CD8-positive, alpha-beta memory T cell (primary cell): ENCODE results near the gene CCDC182. TPM values are rescaled to one million over a fixed set of nuclear protein-coding genes. Genes with fewer than 3 reads are reported as not detected.

ENCODE experiments used
- CTCF ChIA-PET: fragments of 350-600 bp; sonication (Branson Sonifier 250); formaldehyde crosslinking; loops from one replicate; lab custom pipeline; 2021; ENCODE audit warnings: antibody characterized with exemption; lab: Charles Lee
- POLR2A ChIA-PET: fragments of 350-600 bp; sonication (Branson Sonifier 250); formaldehyde crosslinking; loops from one replicate; lab custom pipeline; 2021; ENCODE audit warnings: antibody characterized with exemption; lab: Charles Lee
- DNase-seq, 5 donors: peaks; one replicate each; pipeline versions ENCODE4 v3.0.0 to v3.0.0-alpha.2; 2020 to 2022; ENCODE audit warnings: mixed read lengths in 1 of 5
- H3K27ac ChIP-seq: one replicate; pipeline ENCODE4 v1.7.0; 2013; ENCODE audit warnings: low read depth, mild to moderate bottlenecking, low read length, moderate library complexity
- H3K27me3 ChIP-seq: 2 replicates; pipeline ENCODE4 v1.7.0; 2013; ENCODE audit warnings: low read length, mild to moderate bottlenecking; ENCODE audit not compliant: insufficient read depth, poor library complexity, severe bottlenecking
- H3K36me3 ChIP-seq: 2 replicates; pipeline ENCODE4 v1.7.0; 2013; ENCODE audit warnings: mild to moderate bottlenecking, low read length, moderate library complexity; ENCODE audit not compliant: insufficient read depth
- H3K4me1 ChIP-seq: 2 replicates; pipeline ENCODE4 v1.7.0; 2013; ENCODE audit warnings: mild to moderate bottlenecking, low read length, moderate library complexity; ENCODE audit not compliant: insufficient read depth
- H3K4me3 ChIP-seq: 2 replicates; pipeline ENCODE4 v1.7.0; 2013; ENCODE audit warnings: mild to moderate bottlenecking, low read length
- H3K9me3 ChIP-seq: 2 replicates; pipeline ENCODE4 v1.7.0; 2013; ENCODE audit warnings: mild to moderate bottlenecking, low read length
- H3K27ac Mint-ChIP-seq, 8 donors: one replicate each; pipeline ENCODE4 v1.8.0; 2020 to 2021; ENCODE audit warnings: mixed read lengths in 8 of 8, mild to moderate bottlenecking in 6 of 8, inconsistent platforms in 3 of 8, moderate library complexity in 3 of 8
- H3K27me3 Mint-ChIP-seq, 2 donors: one replicate each; pipeline ENCODE4 v1.8.0; 2020 to 2021; ENCODE audit warnings: mixed read lengths in 2 of 2, mild to moderate bottlenecking in 1 of 2, moderate library complexity in 1 of 2
- H3K36me3 Mint-ChIP-seq, 3 donors: one replicate each; pipeline ENCODE4 v1.8.0; 2020 to 2021; ENCODE audit warnings: mixed read lengths in 3 of 3, inconsistent platforms in 1 of 3, mild to moderate bottlenecking in 1 of 3
- H3K4me1 Mint-ChIP-seq, 3 donors: one replicate each; pipeline ENCODE4 v1.8.0; 2020 to 2021; ENCODE audit warnings: mixed read lengths in 3 of 3, inconsistent platforms in 1 of 3, mild to moderate bottlenecking in 1 of 3
- H3K4me3 Mint-ChIP-seq, 7 donors: one replicate each; pipeline ENCODE4 v1.8.0; 2020 to 2021; ENCODE audit warnings: mixed read lengths in 7 of 7, mild to moderate bottlenecking in 6 of 7, moderate library complexity in 4 of 7, inconsistent platforms in 2 of 7
- H3K9me3 Mint-ChIP-seq, 5 donors: one replicate each; pipeline ENCODE4 v1.8.0; 2020 to 2022; ENCODE audit warnings: mixed read lengths in 5 of 5, mild to moderate bottlenecking in 3 of 5, moderate library complexity in 2 of 5, inconsistent platforms in 1 of 5
- polyA plus RNA-seq: library from polyadenylated mRNA; unstranded; fragments of 300-500 nt; fragmentation: Illumina TruSeq; gene quantifications from one replicate; pipeline ENCODE4 v1.2.3, GENCODE V29; 2021
- total RNA-seq, 2 experiments: library from RNA; stranded (reverse); gene quantifications; one replicate each; pipeline ENCODE4 v1.2.3, GENCODE V29; 2021

CCDC182 gene
- total and polyA plus RNA-seq, 3 experiments from 2014 or later: not detected

DNA sequence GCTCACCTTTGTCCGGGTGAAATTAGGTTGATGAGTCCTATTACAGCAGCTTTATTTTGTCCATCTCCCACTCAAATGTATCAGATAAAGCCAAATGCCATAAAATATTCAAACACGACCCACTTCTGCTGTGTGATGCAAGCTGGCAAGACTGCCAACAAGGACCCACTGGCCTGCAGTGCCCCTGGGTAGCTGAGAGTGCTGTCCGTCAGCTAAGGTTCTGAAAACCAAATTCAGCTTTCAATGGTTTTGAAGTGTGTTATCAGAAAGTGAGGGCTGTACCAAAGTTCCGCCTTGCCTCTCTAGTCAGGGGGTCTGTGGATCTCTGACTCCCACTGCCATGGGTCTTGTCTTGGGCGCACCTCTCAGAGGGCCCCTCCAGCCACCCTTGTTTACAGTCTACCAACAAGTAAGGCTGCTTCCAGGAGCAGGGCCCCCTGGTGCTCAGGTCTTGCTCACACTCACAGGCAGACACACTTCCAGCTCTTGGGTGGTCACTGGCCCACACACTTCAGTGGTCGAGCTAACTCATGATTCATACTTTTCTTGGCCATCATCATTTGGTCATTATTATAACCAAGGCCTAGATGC, 10.5 kb upstream of the CCDC182 start:
- no peaks in the 10 kb centered on the region for H3K36me3 Mint-ChIP-seq
- no peak for DNase-seq
- H3K27ac Mint-ChIP-seq: no peak overlapping the region
- H3K27me3 Mint-ChIP-seq: no peaks in the 10 kb centered on the region
- H3K27me3 ChIP-seq: no peaks in the 10 kb centered on the region
- no peak overlapping the region for H3K27ac ChIP-seq
- no peaks in the 10 kb centered on the region for H3K36me3 ChIP-seq
- no peaks in the 10 kb centered on the region for H3K4me1 ChIP-seq
- H3K9me3 Mint-ChIP-seq: no peaks in the 10 kb centered on the region
- POLR2A ChIA-PET: no interaction called here
- no peaks in the 10 kb centered on the region for H3K4me1 Mint-ChIP-seq
- H3K9me3 ChIP-seq: no peaks in the 10 kb centered on the region
- CTCF ChIA-PET: interaction anchor here (1.0 to 1.2 kb wide), 2 partner anchors 8 to 14 kb away, joined by 3 read pairs; no protein-coding TSS in a partner anchor
- H3K4me3 ChIP-seq: no peak overlapping the region
- H3K4me3 Mint-ChIP-seq: no peak overlapping the region

DNA sequence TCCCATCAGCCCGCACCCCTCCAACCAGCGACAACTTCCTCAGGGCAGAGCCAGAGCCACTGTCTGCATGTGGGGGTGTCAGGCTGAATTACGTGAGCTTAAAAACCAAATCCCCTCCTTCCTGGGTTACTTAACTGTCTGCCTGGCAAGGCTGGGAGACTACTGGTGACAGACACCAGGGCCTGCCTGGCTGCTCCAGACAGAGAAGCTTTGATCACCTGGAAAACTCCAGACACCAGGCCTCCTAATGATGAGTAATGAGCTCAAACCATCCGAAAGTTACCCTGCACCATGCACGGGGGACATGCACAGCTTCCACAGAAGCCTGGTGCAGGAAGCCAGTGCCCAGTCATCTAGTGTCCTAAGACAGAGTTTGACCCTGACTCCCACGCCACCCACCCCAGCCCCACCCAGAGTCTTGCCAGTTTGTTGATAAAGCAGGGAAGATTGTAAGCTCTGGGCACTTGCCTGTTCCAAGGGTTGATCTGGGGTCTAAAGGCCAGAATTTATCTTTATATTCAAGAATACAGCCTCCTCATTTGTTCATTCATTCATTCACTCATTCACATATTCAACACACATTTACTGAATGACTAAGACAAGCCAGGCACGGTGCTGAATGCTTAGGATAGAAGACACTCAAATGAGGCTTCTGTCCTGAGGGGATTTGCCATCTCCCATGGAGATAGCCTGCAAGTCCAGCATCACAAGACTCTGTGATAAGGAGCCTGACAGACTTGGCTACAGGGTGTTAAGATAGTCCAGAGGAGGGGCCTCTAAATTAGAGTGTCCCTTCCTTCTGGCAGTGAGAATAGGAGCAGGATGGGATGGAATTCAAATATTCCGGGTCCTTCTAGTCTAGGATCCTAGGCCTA, 7.2 kb upstream of the CCDC182 start:
- Mint-ChIP-seq H3K4me3 (no peak overlapping the region), H3K27ac (no peak overlapping the region), H3K9me3 (no peaks in the 10 kb centered on the region), H3K27me3 (peaks cover 0 to 3% of the 10 kb centered on the region in 2 donors), H3K4me1 (peaks cover 7 to 14% (median 8%) of the 10 kb centered on the region in 3 donors), H3K36me3 (no peaks in the 10 kb centered on the region)
- no peak for DNase-seq
- H3K4me1 ChIP-seq: no peaks in the 10 kb centered on the region
- H3K36me3 ChIP-seq: no peaks in the 10 kb centered on the region
- CTCF ChIA-PET: no interaction called here
- POLR2A ChIA-PET: no interaction called here
- no peaks in the 10 kb centered on the region for H3K27me3 ChIP-seq
- no peak overlapping the region for H3K4me3 ChIP-seq
- H3K27ac ChIP-seq: no peak overlapping the region
- no peaks in the 10 kb centered on the region for H3K9me3 ChIP-seq

DNA sequence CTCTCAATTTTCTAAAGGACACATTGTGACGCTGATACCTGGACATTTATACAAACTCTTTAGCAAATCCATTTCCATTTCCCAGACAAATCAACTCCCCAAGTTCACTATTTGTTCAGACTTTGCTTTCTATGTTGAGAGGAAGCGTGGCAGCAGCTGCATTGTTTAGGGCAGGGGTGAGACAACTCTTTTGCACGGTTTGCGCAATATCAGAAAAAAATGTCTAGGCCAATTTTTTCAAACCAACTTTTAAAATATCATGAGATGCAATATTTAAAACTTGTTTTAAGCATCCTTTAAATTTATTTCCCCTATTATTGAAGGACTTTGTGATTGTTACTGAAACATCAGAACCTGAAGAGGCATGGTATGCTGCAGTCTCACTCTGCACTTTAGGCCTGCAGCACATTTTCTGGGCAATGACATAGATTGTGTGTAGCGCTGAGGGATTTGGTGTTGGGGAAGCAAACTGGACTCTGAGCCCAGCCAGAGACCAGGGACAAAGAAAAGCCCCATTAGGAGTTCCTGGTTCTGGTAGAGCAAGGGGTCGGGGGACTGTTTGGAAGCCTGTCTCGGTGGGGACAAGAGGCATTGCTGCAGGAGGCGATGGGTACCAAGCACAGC, 6.4 kb upstream of the CCDC182 start:
- no peak for DNase-seq
- Mint-ChIP-seq H3K36me3 (no peaks in the 10 kb centered on the region), H3K4me3 (peak overlapping the region in 1 of 7 donors; percentile 32), H3K4me1 (peaks cover 7 to 15% (median 8%) of the 10 kb centered on the region in 3 donors), H3K27me3 (peaks cover 0 to 3% of the 10 kb centered on the region in 2 donors), H3K9me3 (no peaks in the 10 kb centered on the region), H3K27ac (no peak overlapping the region)
- H3K9me3 ChIP-seq: no peaks in the 10 kb centered on the region
- no peaks in the 10 kb centered on the region for H3K27me3 ChIP-seq
- no peak overlapping the region for H3K4me3 ChIP-seq
- ChIA-PET POLR2A (no interaction called here), CTCF (no interaction called here)
- H3K36me3 ChIP-seq: no peaks in the 10 kb centered on the region
- no peak overlapping the region for H3K27ac ChIP-seq
- H3K4me1 ChIP-seq: no peaks in the 10 kb centered on the region

GRCh38 chr17:57750895-57751294, 5.8 kb upstream of the CCDC182 start:
- H3K36me3 ChIP-seq: no peaks in the 10 kb centered on the region
- Mint-ChIP-seq H3K4me1 (peaks cover 7 to 15% (median 8%) of the 10 kb centered on the region in 3 donors), H3K9me3 (no peaks in the 10 kb centered on the region), H3K4me3 (no peak overlapping the region), H3K27ac (peak overlapping the region in 1 of 8 donors; percentile 23), H3K27me3 (peaks cover 0 to 3% of the 10 kb centered on the region in 2 donors), H3K36me3 (no peaks in the 10 kb centered on the region)
- POLR2A ChIA-PET: no interaction called here
- no peaks in the 10 kb centered on the region for H3K9me3 ChIP-seq
- H3K27ac ChIP-seq: no peak overlapping the region
- no peak overlapping the region for H3K4me3 ChIP-seq
- no peaks in the 10 kb centered on the region for H3K4me1 ChIP-seq
- DNase-seq: no peak
- CTCF ChIA-PET: interaction anchor here (0.7 kb wide), 1 partner anchor 156 kb away, joined by 3 read pairs; no protein-coding TSS in a partner anchor
- H3K27me3 ChIP-seq: no peaks in the 10 kb centered on the region

- Mint-ChIP-seq H3K36me3 (no peaks in the 10 kb centered on the region), H3K4me1 (peaks cover 7 to 15% (median 8%) of the 10 kb centered on the region in 3 donors), H3K27ac (peak overlapping the region in 4 of 8 donors; percentile 11 to 83 (median 52)), H3K4me3 (no peak overlapping the region), H3K9me3 (no peaks in the 10 kb centered on the region), H3K27me3 (peaks cover 0 to 3% of the 10 kb centered on the region in 2 donors)
- H3K27ac ChIP-seq: no peak overlapping the region
- no peaks in the 10 kb centered on the region for H3K9me3 ChIP-seq
- CTCF ChIA-PET: interaction anchor here (0.7 to 1.5 kb wide), 2 partner anchors 10 to 155 kb away, joined by 3 to 4 read pairs; no protein-coding TSS in a partner anchor
- POLR2A ChIA-PET: no interaction called here
- DNase-seq: no peak
- H3K4me3 ChIP-seq: no peak overlapping the region
- H3K27me3 ChIP-seq: no peaks in the 10 kb centered on the region
- H3K36me3 ChIP-seq: no peaks in the 10 kb centered on the region
- H3K4me1 ChIP-seq: no peaks in the 10 kb centered on the region
Measured at GRCh38 chr17:57750109-57750871, 5.2 kb upstream of the CCDC182 start.

DNA sequence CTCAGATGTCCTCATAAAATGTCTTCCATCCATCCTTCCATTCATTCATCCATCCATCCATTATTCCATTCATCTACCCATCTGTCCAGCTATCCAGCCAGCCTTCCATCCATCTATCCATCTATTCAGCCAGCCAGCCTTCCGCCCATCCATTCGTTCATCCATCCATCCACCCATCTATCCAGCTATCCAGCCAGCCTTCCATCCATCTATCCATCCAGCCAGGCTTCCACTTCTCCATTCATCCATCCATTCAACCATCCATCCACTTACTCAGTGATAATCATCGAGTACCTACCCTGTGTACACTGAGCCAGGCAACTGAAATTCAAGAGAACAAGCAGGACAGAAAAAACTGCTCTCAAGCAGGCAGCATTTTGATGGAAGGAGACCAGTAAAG, 4.6 kb upstream of the CCDC182 start:
- Histone ChIP-seq H3K4me1 (no peaks in the 10 kb centered on the region), H3K27me3 (no peaks in the 10 kb centered on the region), H3K27ac (no peak overlapping the region), H3K36me3 (no peaks in the 10 kb centered on the region), H3K4me3 (no peak overlapping the region), H3K9me3 (no peaks in the 10 kb centered on the region)
- ChIA-PET CTCF (interaction anchor here (1.1 to 1.5 kb wide), 3 partner anchors 10 to 507 kb away, joined by 3 to 6 read pairs (median 4); no protein-coding TSS in a partner anchor), POLR2A (no interaction called here)
- peak overlapping the region in 4 of 8 donors; percentile 11 to 60 (median 42) for H3K27ac Mint-ChIP-seq
- peaks cover 0 to 3% of the 10 kb centered on the region in 2 donors for H3K27me3 Mint-ChIP-seq
- no peaks in the 10 kb centered on the region for H3K36me3 Mint-ChIP-seq
- H3K4me1 Mint-ChIP-seq: peaks cover 7 to 15% (median 8%) of the 10 kb centered on the region in 3 donors
- no peaks in the 10 kb centered on the region for H3K9me3 Mint-ChIP-seq
- DNase-seq: no peak
- no peak overlapping the region for H3K4me3 Mint-ChIP-seq

DNA sequence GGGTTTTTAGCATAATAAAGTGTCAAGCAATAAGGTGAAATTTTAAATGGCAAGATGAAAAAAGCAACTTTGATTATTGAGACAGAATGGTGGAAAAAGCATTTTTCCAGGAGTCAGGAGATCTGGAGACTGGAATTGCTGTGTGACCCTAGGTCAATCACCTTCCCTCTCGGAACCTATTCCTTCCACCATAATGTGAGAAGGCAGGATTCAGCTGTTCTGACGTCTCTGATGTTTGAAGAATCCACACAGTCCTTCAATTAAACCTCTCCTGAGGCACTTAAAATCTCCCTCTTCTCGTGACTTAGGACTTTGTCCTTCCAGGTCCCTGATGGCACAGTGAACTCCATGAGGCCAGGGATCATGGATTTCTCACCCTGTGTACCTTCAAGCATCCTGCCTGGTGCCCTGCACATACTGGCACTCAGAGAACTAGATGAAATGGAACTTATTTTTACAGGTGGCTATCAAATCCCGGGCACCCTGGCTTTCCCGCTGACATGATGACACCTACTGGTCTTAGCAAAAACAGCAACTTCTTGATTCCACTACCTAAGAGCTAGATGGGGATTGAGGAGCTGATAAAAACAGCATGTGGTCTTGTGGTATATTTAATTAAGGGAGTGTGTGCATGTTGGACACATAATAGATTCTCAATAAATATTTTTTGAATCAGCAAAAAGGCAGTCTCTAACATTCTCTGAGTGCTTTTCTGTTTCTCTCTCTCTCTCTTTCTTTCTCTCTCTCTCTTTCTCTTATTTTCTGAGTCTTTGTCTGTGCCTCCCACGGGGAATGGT, 2.3 kb upstream of the CCDC182 start:
- Mint-ChIP-seq H3K36me3 (no peaks in the 10 kb centered on the region), H3K27me3 (peaks cover 0 to 6% of the 10 kb centered on the region in 2 donors), H3K4me1 (peaks cover 7 to 15% (median 8%) of the 10 kb centered on the region in 3 donors), H3K4me3 (no peak overlapping the region), H3K27ac (peak overlapping the region in 2 of 8 donors; percentile 8 to 37), H3K9me3 (no peaks in the 10 kb centered on the region)
- no peaks in the 10 kb centered on the region for H3K27me3 ChIP-seq
- H3K36me3 ChIP-seq: no peaks in the 10 kb centered on the region
- no peak overlapping the region for H3K27ac ChIP-seq
- ChIA-PET CTCF (interaction anchor here (0.6 to 4.4 kb wide), 12 partner anchors 9 to 618 kb away, joined by 3 to 47 read pairs (median 3); no protein-coding TSS in a partner anchor), POLR2A (no interaction called here)
- no peaks in the 10 kb centered on the region for H3K4me1 ChIP-seq
- H3K9me3 ChIP-seq: no peaks in the 10 kb centered on the region
- H3K4me3 ChIP-seq: no peak overlapping the region
- DNase-seq: peak; percentile 8 to 54 (median 50)
